Suprapubic skin (tissue), 4 donors: Measurements from ENCODE around the gene STAT6.

Experiments
- POLR2A ChIP-seq, 2 donors: fragments of 450-650 bp; IDR thresholded peaks; one replicate each; pipeline ENCODE4 v1.6.1; 2017; ENCODE audit warnings: antibody characterized with exemption in 2 of 2, mild to moderate bottlenecking in 2 of 2, moderate library complexity in 2 of 2
- POLR2AphosphoS5 ChIP-seq, 3 donors: sonication (generic); formaldehyde crosslinking; IDR thresholded peaks; one replicate each; pipeline ENCODE4 v1.6.1; 2017; ENCODE audit warnings: antibody characterized with exemption in 3 of 3
- TF ChIP-seq, protein P1 (sequence below), 2 donors: fragments of 200-600 bp in 1 of 2; fragments of 450-650 bp in 1 of 2; sonication (generic) in 1 of 2; IDR thresholded peaks; one replicate each; pipeline ENCODE4 v1.5.1; 2016 to 2019; ENCODE audit warnings: antibody characterized with exemption in 2 of 2, mild to moderate bottlenecking in 1 of 2, moderate library complexity in 1 of 2

- TF ChIP-seq, protein P1, sequence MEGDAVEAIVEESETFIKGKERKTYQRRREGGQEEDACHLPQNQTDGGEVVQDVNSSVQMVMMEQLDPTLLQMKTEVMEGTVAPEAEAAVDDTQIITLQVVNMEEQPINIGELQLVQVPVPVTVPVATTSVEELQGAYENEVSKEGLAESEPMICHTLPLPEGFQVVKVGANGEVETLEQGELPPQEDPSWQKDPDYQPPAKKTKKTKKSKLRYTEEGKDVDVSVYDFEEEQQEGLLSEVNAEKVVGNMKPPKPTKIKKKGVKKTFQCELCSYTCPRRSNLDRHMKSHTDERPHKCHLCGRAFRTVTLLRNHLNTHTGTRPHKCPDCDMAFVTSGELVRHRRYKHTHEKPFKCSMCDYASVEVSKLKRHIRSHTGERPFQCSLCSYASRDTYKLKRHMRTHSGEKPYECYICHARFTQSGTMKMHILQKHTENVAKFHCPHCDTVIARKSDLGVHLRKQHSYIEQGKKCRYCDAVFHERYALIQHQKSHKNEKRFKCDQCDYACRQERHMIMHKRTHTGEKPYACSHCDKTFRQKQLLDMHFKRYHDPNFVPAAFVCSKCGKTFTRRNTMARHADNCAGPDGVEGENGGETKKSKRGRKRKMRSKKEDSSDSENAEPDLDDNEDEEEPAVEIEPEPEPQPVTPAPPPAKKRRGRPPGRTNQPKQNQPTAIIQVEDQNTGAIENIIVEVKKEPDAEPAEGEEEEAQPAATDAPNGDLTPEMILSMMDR (IDR thresholded peaks at IDR 0.05): no peak
- no peak for TF ChIP-seq POLR2AphosphoS5 (IDR thresholded peaks at IDR 0.05)
- TF ChIP-seq POLR2A (IDR thresholded peaks at IDR 0.05): no peak
Observed at GRCh38 chr12:57106021-57106708, 5.0 kb downstream of the STAT6 start.
